DND-41 (cell line): Measurements from ENCODE around the gene HDDC3.

Experiments
- ATAC-seq: fragments of 200-7000 bp; cut with Tn5 transposase; 3 replicates; pipeline ENCODE4 v1.9.1; 2021; ENCODE audit warnings: low read depth; ENCODE audit not compliant: insufficient read depth
- DNase-seq: peaks from one replicate; pipeline ENCODE4 v3.0.0-alpha.2; 2020
- H2AFZ ChIP-seq: 2 replicates; pipeline ENCODE4 v1.6.0; 2012; ENCODE audit warnings: low read depth, low read length
- H3K27ac ChIP-seq: 2 replicates; pipeline ENCODE4 v1.5.1; 2012; ENCODE audit warnings: low read length, inconsistent platforms
- H3K27me3 ChIP-seq: fragments of 200-600 bp; sonication (generic); 2 replicates; pipeline ENCODE4 v1.6.0; 2012; ENCODE audit warnings: low read length, mild to moderate bottlenecking, inconsistent platforms; ENCODE audit not compliant: insufficient read depth, poor library complexity
- H3K36me3 ChIP-seq: 2 replicates; pipeline ENCODE4 v1.5.1; 2012; ENCODE audit warnings: low read length, inconsistent platforms; ENCODE audit not compliant: insufficient read depth
- H3K4me1 ChIP-seq: 2 replicates; pipeline ENCODE4 v1.5.1; 2012; ENCODE audit warnings: mild to moderate bottlenecking, low read length; ENCODE audit not compliant: insufficient read depth
- H3K4me2 ChIP-seq: 2 replicates; pipeline ENCODE4 v1.6.0; 2012; ENCODE audit warnings: mild to moderate bottlenecking, moderate library complexity, low read length, inconsistent platforms; ENCODE audit not compliant: insufficient read depth
- H3K4me3 ChIP-seq, 2 experiments: fragments of 200-600 bp in 1 of 2; shearing (Covaris generic) in 1 of 2; 2 replicates each; pipeline ENCODE4 v1.5.1; 2012 to 2016; ENCODE audit warnings: inconsistent platforms in 2 of 2, low read length in 2 of 2, mild to moderate bottlenecking in 2 of 2, low read depth in 1 of 2, moderate library complexity in 1 of 2
- H3K79me2 ChIP-seq: 2 replicates; pipeline ENCODE4 v1.6.0; 2012; ENCODE audit warnings: low read length, inconsistent platforms; ENCODE audit not compliant: insufficient read depth
- H3K9ac ChIP-seq: 2 replicates; pipeline ENCODE4 v1.6.0; 2012; ENCODE audit warnings: low read depth, mild to moderate bottlenecking, inconsistent platforms, low read length, moderate library complexity
- H3K9me3 ChIP-seq: 2 replicates; pipeline ENCODE4 v1.5.1; 2012; ENCODE audit warnings: low read length, moderate library complexity, mild to moderate bottlenecking, inconsistent platforms; ENCODE audit not compliant: insufficient read depth, severe bottlenecking
- H4K20me1 ChIP-seq: 2 replicates; pipeline ENCODE4 v1.6.0; 2012; ENCODE audit warnings: low read length; ENCODE audit not compliant: insufficient read depth
- EZH2 ChIP-seq: IDR thresholded peaks from 3 replicates; pipeline ENCODE4 v1.6.1; 2012; ENCODE audit warnings: borderline replicate concordance, low read depth, mild to moderate bottlenecking, moderate library complexity, low read length, inconsistent platforms; ENCODE audit not compliant: severe bottlenecking
- TF ChIP-seq, protein P1 (sequence below): IDR thresholded peaks from 2 replicates; pipeline ENCODE4 v1.5.1; 2012; ENCODE audit warnings: borderline replicate concordance, low read length, moderate library complexity, mild to moderate bottlenecking; ENCODE audit not compliant: poor library complexity, severe bottlenecking; ENCODE audit errors: extremely low read depth

The HDDC3 gene

DNA sequence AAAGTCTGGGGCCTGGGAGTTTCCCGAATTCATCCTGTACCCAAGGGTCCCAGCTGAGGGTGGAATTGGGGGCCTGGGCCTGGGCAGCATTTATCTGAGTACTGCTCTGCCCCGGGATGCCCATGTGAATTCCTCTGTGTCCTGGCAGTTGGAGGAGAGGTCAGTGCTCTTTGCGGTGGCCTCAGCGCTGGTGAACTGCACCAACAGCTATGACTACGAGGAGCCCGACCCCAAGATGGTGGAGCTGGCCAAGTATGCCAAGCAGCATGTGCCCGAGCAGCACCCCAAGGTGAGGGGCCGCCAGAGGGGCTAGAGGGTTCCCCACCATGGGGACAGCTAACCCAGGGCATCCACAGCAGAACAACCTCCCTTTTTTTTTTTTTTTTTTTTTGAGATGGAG is 16.2 kb upstream of the HDDC3 start:
- DNase-seq = no peak
- H4K20me1 ChIP-seq = no peaks in the 10 kb centered on the region

DNA sequence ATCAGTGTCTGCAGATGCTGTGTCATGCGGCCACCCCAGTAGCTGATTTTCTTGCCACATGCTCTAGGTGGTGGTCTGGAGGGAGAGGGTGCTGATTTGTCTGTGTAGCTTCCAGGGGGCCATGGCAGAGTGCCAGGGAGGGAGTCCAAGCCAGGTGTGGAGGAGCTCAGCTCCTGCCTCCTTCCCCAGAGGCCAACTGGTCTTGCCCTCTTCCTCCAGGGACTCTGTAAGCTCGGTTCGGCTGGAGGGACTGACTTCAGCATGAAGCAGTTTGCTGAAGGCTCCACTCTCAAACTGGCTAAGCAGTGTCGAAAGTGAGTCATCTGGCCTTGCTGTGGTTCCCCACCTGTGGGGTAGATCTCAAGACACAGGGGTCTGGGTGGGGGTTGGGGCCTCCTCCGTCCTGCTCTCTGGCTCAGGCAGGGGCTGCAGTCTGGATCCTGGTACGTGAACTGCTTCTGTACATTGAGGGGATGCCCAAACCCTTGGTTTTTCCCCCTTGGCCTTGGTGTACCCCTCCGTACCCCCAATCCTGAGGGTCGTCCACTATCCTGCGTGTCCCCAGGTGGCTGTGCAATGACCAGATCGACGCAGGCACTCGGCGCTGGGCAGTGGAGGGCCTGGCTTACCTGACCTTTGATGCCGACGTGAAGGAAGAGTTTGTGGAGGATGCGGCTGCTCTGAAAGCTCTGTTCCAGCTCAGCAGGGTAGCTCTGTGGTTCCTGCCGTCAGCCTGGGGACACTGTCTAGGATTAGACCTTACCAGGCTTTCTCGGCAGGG is 15.4 kb upstream of the HDDC3 start:
- H3K4me3 ChIP-seq = no peak overlapping the region
- TF ChIP-seq EZH2 = no peak
- TF ChIP-seq, protein P1, sequence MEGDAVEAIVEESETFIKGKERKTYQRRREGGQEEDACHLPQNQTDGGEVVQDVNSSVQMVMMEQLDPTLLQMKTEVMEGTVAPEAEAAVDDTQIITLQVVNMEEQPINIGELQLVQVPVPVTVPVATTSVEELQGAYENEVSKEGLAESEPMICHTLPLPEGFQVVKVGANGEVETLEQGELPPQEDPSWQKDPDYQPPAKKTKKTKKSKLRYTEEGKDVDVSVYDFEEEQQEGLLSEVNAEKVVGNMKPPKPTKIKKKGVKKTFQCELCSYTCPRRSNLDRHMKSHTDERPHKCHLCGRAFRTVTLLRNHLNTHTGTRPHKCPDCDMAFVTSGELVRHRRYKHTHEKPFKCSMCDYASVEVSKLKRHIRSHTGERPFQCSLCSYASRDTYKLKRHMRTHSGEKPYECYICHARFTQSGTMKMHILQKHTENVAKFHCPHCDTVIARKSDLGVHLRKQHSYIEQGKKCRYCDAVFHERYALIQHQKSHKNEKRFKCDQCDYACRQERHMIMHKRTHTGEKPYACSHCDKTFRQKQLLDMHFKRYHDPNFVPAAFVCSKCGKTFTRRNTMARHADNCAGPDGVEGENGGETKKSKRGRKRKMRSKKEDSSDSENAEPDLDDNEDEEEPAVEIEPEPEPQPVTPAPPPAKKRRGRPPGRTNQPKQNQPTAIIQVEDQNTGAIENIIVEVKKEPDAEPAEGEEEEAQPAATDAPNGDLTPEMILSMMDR = no peak
- H3K4me1 ChIP-seq = no peaks in the 10 kb centered on the region
- H3K27me3 ChIP-seq = no peaks in the 10 kb centered on the region
- H3K36me3 ChIP-seq = peaks cover 81% of the 10 kb centered on the region
- no peak overlapping the region for H3K4me2 ChIP-seq
- no peaks in the 10 kb centered on the region for H3K9me3 ChIP-seq
- no peak overlapping the region for H2AFZ ChIP-seq
- H4K20me1 ChIP-seq = no peaks in the 10 kb centered on the region
- ATAC-seq (no peak), DNase-seq (no peak)
- no peak overlapping the region for H3K9ac ChIP-seq
- no peak overlapping the region for H3K27ac ChIP-seq
- no peaks in the 10 kb centered on the region for H3K79me2 ChIP-seq

More for the DNA sequence above, 16.2 kb upstream of the HDDC3 start:
- H3K9me3 ChIP-seq = no peaks in the 10 kb centered on the region
- no peak overlapping the region for H3K27ac ChIP-seq
- TF ChIP-seq EZH2 = no peak
- TF ChIP-seq, protein P1 = no peak
- H2AFZ ChIP-seq = no peak overlapping the region
- peaks cover 81% of the 10 kb centered on the region for H3K36me3 ChIP-seq
- no peak overlapping the region for H3K4me2 ChIP-seq
- H3K4me3 ChIP-seq = no peak overlapping the region
- H3K79me2 ChIP-seq = no peaks in the 10 kb centered on the region
- no peak for ATAC-seq
- H3K4me1 ChIP-seq = no peaks in the 10 kb centered on the region
- H3K27me3 ChIP-seq = no peaks in the 10 kb centered on the region
- no peak overlapping the region for H3K9ac ChIP-seq

DNA sequence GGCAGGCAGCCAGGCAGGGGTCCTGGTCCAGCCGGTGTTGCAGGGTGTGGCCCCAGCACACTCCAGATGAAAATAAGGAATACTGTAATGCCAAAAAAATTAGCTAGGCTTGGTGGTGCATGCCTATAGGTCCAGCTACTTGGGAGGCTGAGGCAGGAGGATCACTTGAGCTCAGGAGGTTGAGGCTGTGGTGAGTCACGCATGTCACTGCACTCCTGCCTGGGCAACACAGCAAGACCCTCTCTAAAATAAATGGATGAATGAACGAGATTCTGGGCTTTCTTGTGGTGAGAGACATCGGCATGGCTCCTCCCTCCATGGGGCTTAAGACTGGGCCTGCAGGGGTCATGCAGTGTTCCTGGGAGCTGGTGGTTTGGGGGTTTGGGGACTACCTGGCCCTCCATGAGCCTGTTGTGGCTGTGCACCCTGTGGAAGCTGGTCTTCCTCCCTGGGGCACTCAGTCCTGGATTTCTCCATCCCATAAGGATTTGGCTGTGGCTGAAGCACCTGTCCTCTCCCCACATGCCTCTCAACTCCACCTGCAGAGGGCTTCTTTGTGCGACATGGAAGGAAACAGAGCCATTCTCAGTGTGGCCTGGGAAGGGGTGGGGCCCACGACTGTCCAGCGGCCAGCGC is 14.7 kb upstream of the HDDC3 start:
- ATAC-seq (no peak), DNase-seq (no peak)
- Histone ChIP-seq H2AFZ (no peak overlapping the region), H4K20me1 (no peaks in the 10 kb centered on the region), H3K27me3 (no peaks in the 10 kb centered on the region), H3K4me3 (no peak overlapping the region), H3K9me3 (no peaks in the 10 kb centered on the region), H3K36me3 (peaks cover 85% of the 10 kb centered on the region), H3K4me2 (no peak overlapping the region), H3K4me1 (no peaks in the 10 kb centered on the region), H3K9ac (no peak overlapping the region), H3K79me2 (no peaks in the 10 kb centered on the region), H3K27ac (no peak overlapping the region)
- TF ChIP-seq, protein P1 = no peak
- no peak for TF ChIP-seq EZH2
